Skeletal muscle satellite cell (primary cell): Measurements from ENCODE around the gene AKT3.
"Not testable (repeated sequence)": the region's sequence is repeated elsewhere in the genome, so short reads cannot be mapped to it uniquely, and the experiment has no call there.

Source experiments
- H3K27me3 ChIP-seq: 2 replicates; pipeline ENCODE4 v1.7.0; 2013; ENCODE audit warnings: low read length; ENCODE audit not compliant: control insufficient read depth, insufficient read depth
- H3K36me3 ChIP-seq: 2 replicates; pipeline ENCODE4 v1.7.0; 2013; ENCODE audit warnings: mild to moderate bottlenecking, control low read depth, low read length; ENCODE audit not compliant: insufficient read depth
- H3K4me1 ChIP-seq: 2 replicates; pipeline ENCODE4 v1.7.0; 2013; ENCODE audit warnings: low read length; ENCODE audit not compliant: control insufficient read depth, insufficient read depth
- H3K4me2 ChIP-seq: 2 replicates; pipeline ENCODE4 v1.7.0; 2013; ENCODE audit warnings: mild to moderate bottlenecking, low read length
- H3K4me3 ChIP-seq: 2 replicates; pipeline ENCODE4 v1.7.0; 2013; ENCODE audit warnings: low read length
- H3K9ac ChIP-seq: 2 replicates; pipeline ENCODE4 v1.7.0; 2013; ENCODE audit warnings: mild to moderate bottlenecking, low read depth, low read length, moderate library complexity
- H3K9me3 ChIP-seq: replicated peaks from 2 replicates; pipeline ENCODE4 v1.7.0; 2013; ENCODE audit warnings: mild to moderate bottlenecking, control low read depth, low read length

Gene AKT3

DNA sequence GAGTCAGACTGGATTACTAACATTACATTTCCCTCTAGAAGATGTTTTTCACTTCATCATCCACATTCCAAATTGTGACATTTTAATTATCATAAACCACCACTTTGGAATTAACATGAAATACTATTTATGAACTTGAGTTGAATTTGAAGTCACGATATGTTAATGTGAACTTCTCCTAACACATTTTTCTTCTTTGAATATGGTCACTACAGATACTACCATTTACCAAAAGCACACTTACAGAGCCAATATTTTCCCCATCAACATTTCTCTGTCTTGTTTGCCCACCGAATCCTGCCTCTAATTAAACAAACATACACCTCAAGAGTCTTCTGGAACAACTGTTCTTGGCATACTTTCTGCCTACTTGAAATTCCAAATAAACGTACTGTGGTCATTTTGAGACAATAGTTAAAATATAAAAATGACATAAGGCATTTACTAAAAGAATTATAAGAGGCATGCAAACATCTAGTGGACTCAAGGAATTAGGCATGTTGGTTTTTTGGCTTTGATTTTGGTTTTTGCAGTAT is 177.4 kb downstream of the AKT3 start:
- Histone ChIP-seq H3K4me1 (no peaks in the 10 kb centered on the region), H3K9me3 (no peaks in the 10 kb centered on the region), H3K9ac (no peak overlapping the region), H3K4me3 (no peak overlapping the region), H3K4me2 (no peak overlapping the region), H3K27me3 (no peaks in the 10 kb centered on the region), H3K36me3 (no peaks in the 10 kb centered on the region)

GRCh38 chr1:243667591-243667990 is 182.5 kb downstream of the AKT3 start:
- Histone ChIP-seq H3K9me3 (no peaks in the 10 kb centered on the region), H3K4me2 (no peak overlapping the region), H3K36me3 (no peaks in the 10 kb centered on the region), H3K4me3 (no peak overlapping the region), H3K9ac (no peak overlapping the region), H3K27me3 (no peaks in the 10 kb centered on the region), H3K4me1 (no peaks in the 10 kb centered on the region)

DNA sequence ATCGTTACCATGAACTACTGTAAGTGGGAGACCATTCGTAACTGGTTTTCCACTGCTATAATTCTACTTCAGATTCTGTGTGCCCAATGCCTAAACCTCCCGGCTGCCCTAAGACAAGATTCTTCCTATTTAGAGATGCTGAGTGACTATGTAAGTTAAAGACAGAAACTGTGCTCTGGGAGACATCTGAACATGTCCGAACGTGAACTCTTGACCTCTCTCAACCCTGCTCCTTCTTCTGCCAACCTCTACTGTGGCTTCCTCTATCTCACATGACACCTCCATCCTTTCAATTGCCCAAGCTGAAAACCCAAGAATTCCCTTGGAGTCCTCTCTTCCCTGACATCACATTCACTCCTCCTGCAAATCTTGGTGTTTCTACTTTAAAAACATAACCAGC is 182.9 kb downstream of the AKT3 start:
- Histone ChIP-seq H3K9me3 (no peaks in the 10 kb centered on the region), H3K36me3 (no peaks in the 10 kb centered on the region), H3K4me3 (no peak overlapping the region), H3K4me2 (no peak overlapping the region), H3K9ac (no peak overlapping the region), H3K4me1 (no peaks in the 10 kb centered on the region), H3K27me3 (no peaks in the 10 kb centered on the region)

DNA sequence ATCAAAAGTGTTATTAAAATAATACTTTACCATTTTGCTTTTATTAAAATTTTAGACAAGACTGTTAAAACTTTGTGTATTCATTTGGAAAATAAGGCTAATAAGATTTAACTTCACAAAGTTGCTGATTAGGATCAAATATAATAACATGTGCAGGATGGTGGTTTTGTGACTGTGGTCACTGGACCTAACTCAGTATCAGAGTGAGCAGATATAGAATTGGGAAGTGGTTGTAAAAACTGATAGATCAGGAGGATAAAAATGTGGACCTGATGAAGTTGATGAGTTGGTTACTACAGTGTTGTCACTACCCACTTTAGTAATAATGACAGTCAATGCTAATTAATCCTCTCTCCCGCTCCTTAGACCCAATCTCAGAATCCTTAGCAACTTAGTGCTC is 186.4 kb downstream of the AKT3 start:
- no peaks in the 10 kb centered on the region for H3K27me3 ChIP-seq
- H3K4me1 ChIP-seq: no peaks in the 10 kb centered on the region
- no peak overlapping the region for H3K9ac ChIP-seq
- H3K4me2 ChIP-seq: no peak overlapping the region
- no peak overlapping the region for H3K4me3 ChIP-seq
- no peaks in the 10 kb centered on the region for H3K9me3 ChIP-seq
- peaks cover 9% of the 10 kb centered on the region for H3K36me3 ChIP-seq

DNA sequence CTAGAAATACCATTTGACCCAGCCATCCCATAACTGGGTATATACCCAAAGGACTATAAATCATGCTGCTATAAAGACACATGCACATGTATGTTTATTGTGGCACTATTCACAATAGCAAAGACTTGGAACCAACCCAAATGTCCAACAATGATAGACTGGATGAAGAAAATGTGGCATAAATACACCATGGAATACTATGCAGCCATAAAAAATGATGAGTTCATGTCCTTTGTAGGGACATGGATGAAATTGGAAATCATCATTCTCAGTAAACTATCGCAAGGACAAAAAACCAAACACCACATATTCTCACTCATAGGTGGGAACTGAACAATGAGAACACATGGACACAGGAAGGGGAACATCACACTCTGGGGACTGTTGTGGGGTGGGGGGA is 187.9 kb downstream of the AKT3 start:
- H3K9ac ChIP-seq, H3K36me3 ChIP-seq, H3K27me3 ChIP-seq, H3K4me1 ChIP-seq, H3K4me3 ChIP-seq, H3K4me2 ChIP-seq, H3K9me3 ChIP-seq: not testable (repeated sequence)

DNA sequence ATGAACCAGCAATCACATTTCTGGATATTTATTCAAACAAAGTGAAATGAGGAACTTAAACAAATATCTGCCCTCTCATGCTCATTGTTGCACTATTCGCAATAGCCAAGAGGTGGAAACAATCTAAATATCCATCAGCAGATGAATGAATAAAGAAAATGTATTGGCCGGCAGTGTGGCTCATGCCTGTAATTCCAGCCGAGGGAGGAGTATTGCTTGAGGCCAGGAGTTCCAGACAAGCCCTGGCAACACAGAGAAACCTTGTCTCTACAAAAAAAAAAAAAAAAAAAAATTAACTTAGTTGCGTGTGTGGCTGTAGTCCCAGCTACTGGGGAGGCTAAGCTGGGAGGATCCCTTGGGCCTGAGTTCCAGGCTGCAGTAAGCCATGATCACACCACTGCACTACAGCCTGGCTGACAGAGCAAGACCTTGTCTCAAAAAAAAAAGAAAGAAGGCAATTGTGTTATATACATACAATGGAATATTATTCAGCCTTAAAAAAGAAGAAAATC is 191.4 kb downstream of the AKT3 start:
- H3K36me3 ChIP-seq: peaks cover 9% of the 10 kb centered on the region
- H3K4me2 ChIP-seq: no peak overlapping the region
- no peaks in the 10 kb centered on the region for H3K9me3 ChIP-seq
- H3K4me3 ChIP-seq: no peak overlapping the region
- H3K9ac ChIP-seq: no peak overlapping the region
- H3K27me3 ChIP-seq: no peaks in the 10 kb centered on the region
- no peaks in the 10 kb centered on the region for H3K4me1 ChIP-seq

DNA sequence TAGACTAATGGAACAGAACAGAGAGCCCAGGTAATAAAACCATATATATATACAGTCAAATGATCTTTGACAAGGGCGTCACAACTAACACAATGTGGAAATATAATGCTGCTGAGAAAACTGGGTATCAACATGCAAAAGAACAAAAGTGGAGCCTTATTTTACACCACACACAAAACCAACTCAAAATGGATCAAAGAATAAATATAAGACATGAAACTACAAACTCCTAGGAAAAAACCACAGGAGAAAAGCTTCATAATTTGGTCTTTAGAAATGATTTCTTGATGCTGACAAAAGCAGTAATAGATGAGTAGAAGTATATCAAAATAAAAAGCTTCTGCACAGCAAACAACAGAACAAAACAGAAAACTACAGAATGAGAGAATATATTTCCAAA is 192.2 kb downstream of the AKT3 start:
- no peak overlapping the region for H3K4me3 ChIP-seq
- no peaks in the 10 kb centered on the region for H3K27me3 ChIP-seq
- no peaks in the 10 kb centered on the region for H3K9me3 ChIP-seq
- no peaks in the 10 kb centered on the region for H3K4me1 ChIP-seq
- no peak overlapping the region for H3K4me2 ChIP-seq
- peaks cover 9% of the 10 kb centered on the region for H3K36me3 ChIP-seq
- H3K9ac ChIP-seq: no peak overlapping the region

GRCh38 chr1:243649530-243649929 is 200.5 kb downstream of the AKT3 start:
- H3K36me3 ChIP-seq, H3K27me3 ChIP-seq, H3K4me2 ChIP-seq, H3K9me3 ChIP-seq, H3K9ac ChIP-seq, H3K4me1 ChIP-seq, H3K4me3 ChIP-seq: not testable (repeated sequence)

- Histone ChIP-seq H3K9ac (no peak overlapping the region), H3K4me1 (no peaks in the 10 kb centered on the region), H3K27me3 (no peaks in the 10 kb centered on the region), H3K4me3 (no peak overlapping the region), H3K36me3 (peaks cover 3% of the 10 kb centered on the region), H3K4me2 (no peak overlapping the region), H3K9me3 (no peaks in the 10 kb centered on the region)
Observed at GRCh38 chr1:243646841-243647240, 203.2 kb downstream of the AKT3 start.

GRCh38 chr1:243645281-243645680 is 204.8 kb downstream of the AKT3 start:
- Histone ChIP-seq H3K36me3 (peaks cover 3% of the 10 kb centered on the region), H3K4me3 (no peak overlapping the region), H3K27me3 (no peaks in the 10 kb centered on the region), H3K4me1 (no peaks in the 10 kb centered on the region), H3K9ac (no peak overlapping the region), H3K4me2 (no peak overlapping the region), H3K9me3 (no peaks in the 10 kb centered on the region)

- H3K36me3 ChIP-seq: peaks cover 3% of the 10 kb centered on the region
- H3K9ac ChIP-seq: no peak overlapping the region
- H3K4me3 ChIP-seq: no peak overlapping the region
- no peaks in the 10 kb centered on the region for H3K27me3 ChIP-seq
- no peaks in the 10 kb centered on the region for H3K9me3 ChIP-seq
- H3K4me2 ChIP-seq: no peak overlapping the region
- H3K4me1 ChIP-seq: no peaks in the 10 kb centered on the region
Observed at GRCh38 chr1:243642936-243643335, 207.1 kb downstream of the AKT3 start.

GRCh38 chr1:243639027-243639658 is 210.9 kb downstream of the AKT3 start:
- no peaks in the 10 kb centered on the region for H3K36me3 ChIP-seq
- H3K27me3 ChIP-seq: no peaks in the 10 kb centered on the region
- H3K9ac ChIP-seq: no peak overlapping the region

More at GRCh38 chr1:243639027-243639658, 210.9 kb downstream of the AKT3 start:
- Histone ChIP-seq H3K4me3 (no peak overlapping the region), H3K4me2 (no peak overlapping the region), H3K4me1 (no peaks in the 10 kb centered on the region), H3K9me3 (no peaks in the 10 kb centered on the region)
